ENCODE results near the gene TSHZ2. TPM values are rescaled to one million over a fixed set of nuclear protein-coding genes. Genes with fewer than 3 reads are reported as not detected.

TSHZ2 gene
- total RNA-seq, 1 donor, result 3.6 TPM

DNA sequence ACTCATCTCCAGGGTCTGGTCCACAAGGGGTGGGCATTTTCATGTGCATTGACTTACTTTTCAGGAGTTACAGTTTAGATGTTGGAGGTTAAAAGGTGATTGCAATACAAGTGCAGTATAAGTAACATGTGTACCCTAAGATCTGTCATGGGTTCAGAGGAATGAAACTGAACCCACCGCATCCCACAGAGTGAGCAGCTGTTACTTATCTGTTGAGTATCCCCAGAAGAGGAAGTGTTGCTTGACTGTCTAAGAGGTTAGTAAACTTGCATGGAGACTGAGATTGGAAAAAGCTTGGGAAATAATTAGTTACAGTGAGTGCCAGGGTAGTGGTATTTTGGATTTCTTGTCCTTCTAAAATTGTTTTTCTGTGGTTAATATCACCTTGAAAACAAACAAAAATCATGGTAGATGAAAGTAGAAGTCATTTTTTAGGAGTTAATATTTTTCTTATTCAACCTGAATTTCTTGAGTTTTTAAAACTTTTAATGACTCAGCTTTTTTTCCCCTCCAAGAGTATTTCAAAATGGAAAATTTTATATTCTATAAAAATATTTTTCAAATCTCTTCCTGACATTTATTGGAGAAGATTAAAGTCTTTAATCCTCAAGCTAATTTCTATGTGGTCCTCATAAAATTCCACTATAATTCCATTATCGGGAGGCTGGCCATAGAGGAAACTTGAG lies 315.3 kb downstream of the TSHZ2 start:
- no peaks in the 10 kb centered on the region for H3K4me1 ChIP-seq (ENCODE audit: insufficient read depth, low read length)
- H3K27ac ChIP-seq (ENCODE audit: low read depth, low read length), result no peak overlapping the region
- no peaks in the 10 kb centered on the region for H3K36me3 ChIP-seq (ENCODE audit: insufficient read depth, low read length)
- DNase-seq (ENCODE audit: insufficient read length, low spot score, missing footprints), result no peak
- H3K9me3 ChIP-seq (ENCODE audit: low read depth, low read length), result peaks cover 3% of the 10 kb centered on the region
- H3K4me2 ChIP-seq (ENCODE audit: insufficient read depth, low read length), result no peak overlapping the region
- TF ChIP-seq, protein P1, sequence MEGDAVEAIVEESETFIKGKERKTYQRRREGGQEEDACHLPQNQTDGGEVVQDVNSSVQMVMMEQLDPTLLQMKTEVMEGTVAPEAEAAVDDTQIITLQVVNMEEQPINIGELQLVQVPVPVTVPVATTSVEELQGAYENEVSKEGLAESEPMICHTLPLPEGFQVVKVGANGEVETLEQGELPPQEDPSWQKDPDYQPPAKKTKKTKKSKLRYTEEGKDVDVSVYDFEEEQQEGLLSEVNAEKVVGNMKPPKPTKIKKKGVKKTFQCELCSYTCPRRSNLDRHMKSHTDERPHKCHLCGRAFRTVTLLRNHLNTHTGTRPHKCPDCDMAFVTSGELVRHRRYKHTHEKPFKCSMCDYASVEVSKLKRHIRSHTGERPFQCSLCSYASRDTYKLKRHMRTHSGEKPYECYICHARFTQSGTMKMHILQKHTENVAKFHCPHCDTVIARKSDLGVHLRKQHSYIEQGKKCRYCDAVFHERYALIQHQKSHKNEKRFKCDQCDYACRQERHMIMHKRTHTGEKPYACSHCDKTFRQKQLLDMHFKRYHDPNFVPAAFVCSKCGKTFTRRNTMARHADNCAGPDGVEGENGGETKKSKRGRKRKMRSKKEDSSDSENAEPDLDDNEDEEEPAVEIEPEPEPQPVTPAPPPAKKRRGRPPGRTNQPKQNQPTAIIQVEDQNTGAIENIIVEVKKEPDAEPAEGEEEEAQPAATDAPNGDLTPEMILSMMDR (IDR thresholded peaks at IDR 0.05; ENCODE audit: extremely low read depth, low read depth, low read length), result no peak
- no peak overlapping the region for H2AFZ ChIP-seq (ENCODE audit: low read length)
- no peak overlapping the region for H3K4me3 ChIP-seq (ENCODE audit: insufficient read depth, low read length)
- H4K20me1 ChIP-seq (ENCODE audit: insufficient read depth, low read length), result no peaks in the 10 kb centered on the region
- no peaks in the 10 kb centered on the region for H3K27me3 ChIP-seq (ENCODE audit: insufficient read depth, low read length)
- no peaks in the 10 kb centered on the region for H3K79me2 ChIP-seq (ENCODE audit: insufficient read depth, low read length)

DNA sequence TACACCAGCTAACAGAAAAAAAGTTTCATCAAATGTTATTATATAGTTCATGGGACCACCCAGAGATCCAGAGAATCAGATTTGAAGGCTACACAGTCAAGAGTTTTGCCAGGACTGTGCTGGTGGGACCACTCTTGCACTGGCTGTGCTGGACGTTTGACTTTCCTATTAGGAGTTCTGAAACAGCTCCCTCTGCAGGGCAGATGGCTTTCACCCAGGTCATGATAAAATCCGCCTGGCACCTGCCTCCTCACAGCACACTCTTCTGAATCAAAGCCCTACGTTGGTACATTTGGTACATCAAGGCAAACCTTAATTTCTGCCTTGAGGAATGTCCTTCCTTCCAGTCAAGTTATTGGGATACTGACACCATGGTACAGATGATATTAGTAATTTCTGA lies 319.4 kb downstream of the TSHZ2 start:
- Histone ChIP-seq H4K20me1 (ENCODE audit: insufficient read depth, low read length) (no peaks in the 10 kb centered on the region), H2AFZ (ENCODE audit: low read length) (no peak overlapping the region), H3K4me3 (ENCODE audit: insufficient read depth, low read length) (no peak overlapping the region), H3K79me2 (ENCODE audit: insufficient read depth, low read length) (no peaks in the 10 kb centered on the region), H3K36me3 (ENCODE audit: insufficient read depth, low read length) (no peaks in the 10 kb centered on the region), H3K27me3 (ENCODE audit: insufficient read depth, low read length) (no peaks in the 10 kb centered on the region), H3K4me2 (ENCODE audit: insufficient read depth, low read length) (no peak overlapping the region), H3K27ac (ENCODE audit: low read depth, low read length) (no peak overlapping the region), H3K9me3 (ENCODE audit: low read depth, low read length) (peaks cover 3% of the 10 kb centered on the region), H3K4me1 (ENCODE audit: insufficient read depth, low read length) (no peaks in the 10 kb centered on the region)
- no peak for DNase-seq (ENCODE audit: insufficient read length, low spot score, missing footprints)
- TF ChIP-seq, protein P1 (IDR thresholded peaks at IDR 0.05; ENCODE audit: extremely low read depth, low read depth, low read length), result peak; percentile 11

DNA sequence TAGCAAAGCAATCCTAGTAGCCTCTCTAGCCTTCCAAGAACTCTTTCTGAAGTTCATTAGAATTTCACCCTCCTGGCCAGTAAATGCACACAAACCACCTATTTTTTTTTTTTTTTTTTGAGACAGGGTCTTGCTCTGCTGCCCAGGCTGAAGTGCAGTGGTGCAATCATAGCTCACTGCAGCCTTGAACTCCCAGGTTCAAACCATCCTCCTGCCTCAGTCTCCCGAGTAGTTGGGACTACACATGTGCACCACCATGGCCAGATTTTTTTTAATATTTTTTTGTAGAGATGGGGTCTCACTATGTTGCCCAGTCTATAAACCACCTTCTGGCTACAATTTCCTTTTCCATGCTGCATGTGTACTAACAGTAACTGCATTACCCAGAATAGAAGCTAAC lies 320.2 kb downstream of the TSHZ2 start:
- Histone ChIP-seq H3K27ac (ENCODE audit: low read depth, low read length) (no peak overlapping the region), H3K27me3 (ENCODE audit: insufficient read depth, low read length) (no peaks in the 10 kb centered on the region), H3K36me3 (ENCODE audit: insufficient read depth, low read length) (no peaks in the 10 kb centered on the region), H3K9me3 (ENCODE audit: low read depth, low read length) (peaks cover 3% of the 10 kb centered on the region), H3K4me2 (ENCODE audit: insufficient read depth, low read length) (no peak overlapping the region), H3K79me2 (ENCODE audit: insufficient read depth, low read length) (no peaks in the 10 kb centered on the region), H3K4me1 (ENCODE audit: insufficient read depth, low read length) (no peaks in the 10 kb centered on the region), H2AFZ (ENCODE audit: low read length) (no peak overlapping the region), H4K20me1 (ENCODE audit: insufficient read depth, low read length) (no peaks in the 10 kb centered on the region), H3K4me3 (ENCODE audit: insufficient read depth, low read length) (no peak overlapping the region)
- TF ChIP-seq, protein P1 (IDR thresholded peaks at IDR 0.05; ENCODE audit: extremely low read depth, low read depth, low read length), result no peak
- DNase-seq (ENCODE audit: insufficient read length, low spot score, missing footprints), result no peak

DNA sequence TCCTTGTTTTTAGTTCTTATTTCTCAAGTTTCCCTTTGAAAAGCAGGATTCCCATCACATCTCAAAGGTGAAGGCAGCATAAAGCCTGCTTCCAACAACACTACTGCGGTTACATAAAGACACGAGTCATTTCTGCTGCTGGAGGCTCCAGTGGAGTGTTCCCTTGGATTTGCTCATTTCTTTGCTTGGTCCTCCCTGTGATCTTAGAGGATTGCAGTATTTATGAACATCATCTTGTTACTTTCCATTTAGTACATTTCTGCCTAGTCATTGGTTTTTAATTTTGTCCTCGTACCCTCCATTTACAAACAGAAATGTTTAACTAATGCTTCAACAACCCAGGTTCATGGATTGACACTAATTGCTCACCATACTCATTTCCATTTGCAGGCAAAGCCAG lies 322.6 kb downstream of the TSHZ2 start:
- Histone ChIP-seq H4K20me1 (ENCODE audit: insufficient read depth, low read length) (no peaks in the 10 kb centered on the region), H3K79me2 (ENCODE audit: insufficient read depth, low read length) (no peaks in the 10 kb centered on the region), H3K27ac (ENCODE audit: low read depth, low read length) (no peak overlapping the region), H3K4me2 (ENCODE audit: insufficient read depth, low read length) (no peak overlapping the region), H3K36me3 (ENCODE audit: insufficient read depth, low read length) (no peaks in the 10 kb centered on the region), H2AFZ (ENCODE audit: low read length) (no peak overlapping the region), H3K4me1 (ENCODE audit: insufficient read depth, low read length) (no peaks in the 10 kb centered on the region), H3K4me3 (ENCODE audit: insufficient read depth, low read length) (no peak overlapping the region), H3K9me3 (ENCODE audit: low read depth, low read length) (peaks cover 3% of the 10 kb centered on the region), H3K27me3 (ENCODE audit: insufficient read depth, low read length) (no peaks in the 10 kb centered on the region)
- no peak for DNase-seq (ENCODE audit: insufficient read length, low spot score, missing footprints)
- TF ChIP-seq, protein P1 (IDR thresholded peaks at IDR 0.05; ENCODE audit: extremely low read depth, low read depth, low read length), result no peak
